LNCAP (cell line): ENCODE measurements around the gene FAM186B.

Source experiments
- TF ChIP-seq, protein P1 (sequence below): fragments of 450-650 bp; IDR thresholded peaks from 2 replicates; pipeline ENCODE4 v1.5.1; 2017; ENCODE audit warnings: mild to moderate bottlenecking

The FAM186B gene

GRCh38 chr12:49612210-49612609 lies 6.8 kb upstream of the FAM186B start:
- TF ChIP-seq, protein P1, sequence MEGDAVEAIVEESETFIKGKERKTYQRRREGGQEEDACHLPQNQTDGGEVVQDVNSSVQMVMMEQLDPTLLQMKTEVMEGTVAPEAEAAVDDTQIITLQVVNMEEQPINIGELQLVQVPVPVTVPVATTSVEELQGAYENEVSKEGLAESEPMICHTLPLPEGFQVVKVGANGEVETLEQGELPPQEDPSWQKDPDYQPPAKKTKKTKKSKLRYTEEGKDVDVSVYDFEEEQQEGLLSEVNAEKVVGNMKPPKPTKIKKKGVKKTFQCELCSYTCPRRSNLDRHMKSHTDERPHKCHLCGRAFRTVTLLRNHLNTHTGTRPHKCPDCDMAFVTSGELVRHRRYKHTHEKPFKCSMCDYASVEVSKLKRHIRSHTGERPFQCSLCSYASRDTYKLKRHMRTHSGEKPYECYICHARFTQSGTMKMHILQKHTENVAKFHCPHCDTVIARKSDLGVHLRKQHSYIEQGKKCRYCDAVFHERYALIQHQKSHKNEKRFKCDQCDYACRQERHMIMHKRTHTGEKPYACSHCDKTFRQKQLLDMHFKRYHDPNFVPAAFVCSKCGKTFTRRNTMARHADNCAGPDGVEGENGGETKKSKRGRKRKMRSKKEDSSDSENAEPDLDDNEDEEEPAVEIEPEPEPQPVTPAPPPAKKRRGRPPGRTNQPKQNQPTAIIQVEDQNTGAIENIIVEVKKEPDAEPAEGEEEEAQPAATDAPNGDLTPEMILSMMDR: no peak

GRCh38 chr12:49609875-49610154 lies 4.4 kb upstream of the FAM186B start:
- TF ChIP-seq, protein P1: peak; percentile 60

GRCh38 chr12:49609059-49609874 lies 3.8 kb upstream of the FAM186B start:
- TF ChIP-seq, protein P1: no peak

DNA sequence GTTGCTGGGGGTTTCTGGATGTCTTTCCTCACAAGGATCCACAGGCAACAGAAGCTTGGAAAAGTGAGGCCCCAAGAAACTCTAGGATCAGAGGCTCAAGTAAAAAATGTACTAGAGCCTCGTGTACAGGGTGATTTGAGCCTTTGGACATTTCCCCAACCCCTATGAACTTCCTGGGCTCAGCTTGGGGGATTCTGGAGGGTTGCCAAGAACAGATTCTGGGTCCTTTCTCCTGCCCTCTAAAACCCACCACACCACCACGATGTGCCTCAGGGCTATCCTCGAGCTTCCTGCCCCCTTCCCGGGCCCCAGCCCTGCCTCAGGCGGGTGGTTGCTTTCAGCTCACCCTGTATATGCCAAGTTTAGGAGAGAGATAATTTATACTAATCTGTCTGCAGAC lies 583 bp downstream of the FAM186B start:
- TF ChIP-seq, protein P1: no peak

DNA sequence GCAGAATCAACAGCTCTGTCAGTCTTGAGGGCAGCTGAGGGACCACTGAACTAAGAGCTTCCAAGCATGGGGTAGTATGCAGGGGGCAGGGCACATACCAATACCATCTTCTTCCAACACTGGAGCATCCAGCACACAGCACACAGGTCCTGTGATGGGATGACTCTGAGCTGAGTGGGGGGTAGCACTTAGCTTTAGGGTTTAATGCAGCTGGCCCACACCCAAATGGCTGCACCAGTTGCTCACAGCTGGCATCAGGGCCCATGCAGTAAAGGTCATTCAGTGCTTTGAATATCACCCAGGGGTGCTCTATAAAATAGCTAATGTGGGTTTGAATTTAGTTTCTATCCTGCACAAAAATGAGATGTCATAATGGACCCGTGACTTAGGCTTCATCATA lies 1.7 kb downstream of the FAM186B start:
- TF ChIP-seq, protein P1: no peak

- TF ChIP-seq, protein P1: no peak
These were observed 5.5 kb downstream of the FAM186B start for GRCh38 chr12:49599961-49600360.

GRCh38 chr12:49598527-49598926 lies 6.9 kb downstream of the FAM186B start:
- TF ChIP-seq, protein P1: no peak
